GM12878 (cell line): ENCODE results near the gene ECI1. TPM values are rescaled to one million over a fixed set of nuclear protein-coding genes. Genes with fewer than 3 reads are reported as not detected.

Experiments
- ATAC-seq: fragments of 200-7000 bp; cut with Tn5 transposase; 3 replicates; pipeline ENCODE4 v1.9.1; 2020; ENCODE audit warnings: mild to moderate bottlenecking, moderate library complexity
- BruUV-seq: library from RNA; stranded (reverse); fragments of 400-500 nt; replicated peaks from 2 replicates; lab custom pipeline; 2021; lab: Mats Ljungman, UMichigan
- CTCF ChIA-PET: fragments of 300-600 bp; sonication (Branson Sonifier 250); formaldehyde crosslinking; extraction: SDS; loops from one replicate; lab custom pipeline; 2021; ENCODE audit warnings: inconsistent platforms; lab: Yijun Ruan, JAX
- POLR2A ChIA-PET: fragments of 350-600 bp; formaldehyde crosslinking; extraction: SDS; loops from one replicate; lab custom pipeline; 2021; ENCODE audit warnings: inconsistent platforms; lab: Charles Lee
- RAD21 ChIA-PET: fragments of 300-600 bp; sonication (Branson Sonifier 250); formaldehyde crosslinking; loops from one replicate; lab custom pipeline; 2023; ENCODE audit warnings: antibody characterized with exemption; ENCODE audit not compliant: unreplicated experiment; lab: Charles Lee
- SMC1A ChIA-PET: fragments of 300-600 bp; sonication (Branson Sonifier 250); formaldehyde crosslinking; loops from one replicate; lab custom pipeline; 2023; ENCODE audit not compliant: unreplicated experiment, uncharacterized antibody; lab: Charles Lee
- DNase-seq: peaks from one replicate; pipeline ENCODE4 v3.0.0-alpha.2; 2011; ENCODE audit warnings: low read depth, low spot score
- FAIRE-seq: peaks from 3 replicates; lab custom pipeline; 2011; peaks lifted over from hg19 to GRCh38; lab: Jason Lieb, UNC
- H2AFZ ChIP-seq: 2 replicates; pipeline ENCODE4 v1.6.0; 2011; ENCODE audit warnings: low read depth, low read length, control low read depth; ENCODE audit not compliant: control insufficient read depth
- H3K27ac ChIP-seq: 2 replicates; pipeline ENCODE4 v1.5.1; 2011; ENCODE audit warnings: control low read depth; ENCODE audit not compliant: control insufficient read depth, insufficient read depth
- H3K27me3 ChIP-seq, 2 experiments: replicated peaks in 1 of 2; 2 replicates each; pipeline versions ENCODE4 v1.6.0 to v1.6.1; 2011; ENCODE audit warnings: low read length in 1 of 2; ENCODE audit not compliant: control insufficient read depth in 2 of 2, insufficient read depth in 2 of 2
- H3K36me3 ChIP-seq, 2 experiments: 2 replicates each; pipeline ENCODE4 v1.5.1; 2011; ENCODE audit warnings: low read length in 1 of 2; ENCODE audit not compliant: control insufficient read depth in 2 of 2, insufficient read depth in 2 of 2
- H3K4me1 ChIP-seq: 2 replicates; pipeline ENCODE4 v1.6.1; 2011; ENCODE audit warnings: mild to moderate bottlenecking, low read length, moderate library complexity, mixed read lengths; ENCODE audit not compliant: control insufficient read depth, insufficient read depth
- H3K4me2 ChIP-seq: 2 replicates; pipeline ENCODE4 v1.6.0; 2011; ENCODE audit warnings: control low read depth; ENCODE audit not compliant: control insufficient read depth, insufficient read depth
- H3K4me3 ChIP-seq: fragments of 200-600 bp; sonication (generic); 2 replicates; pipeline ENCODE4 v1.5.1; 2016
- H3K79me2 ChIP-seq: 2 replicates; pipeline ENCODE4 v1.6.0; 2011; ENCODE audit warnings: low read length; ENCODE audit not compliant: control insufficient read depth, insufficient read depth
- H3K9ac ChIP-seq: 2 replicates; pipeline ENCODE4 v1.8.0; 2011; ENCODE audit warnings: low read length, control low read depth, mixed read lengths; ENCODE audit not compliant: control insufficient read depth, insufficient read depth
- H3K9me3 ChIP-seq: replicated peaks from 3 replicates; pipeline ENCODE4 v1.5.1; 2011; ENCODE audit warnings: mild to moderate bottlenecking, low read length; ENCODE audit not compliant: control insufficient read depth, insufficient read depth
- H4K20me1 ChIP-seq: 2 replicates; pipeline ENCODE4 v1.6.0; 2011; ENCODE audit not compliant: control insufficient read depth, insufficient read depth
- IKZF2 ChIP-seq, 2 experiments: fragments of 450-650 bp; IDR thresholded peaks; 2 replicates each; pipeline ENCODE4 v1.6.1; 2017; ENCODE audit warnings: mild to moderate bottlenecking in 2 of 2, moderate library complexity in 2 of 2
- LARP7 ChIP-seq: fragments of 450-650 bp; IDR thresholded peaks from 2 replicates; pipeline ENCODE4 v1.6.1; 2017; ENCODE audit warnings: mild to moderate bottlenecking
- POLR2AphosphoS2 ChIP-seq: IDR thresholded peaks from 2 replicates; pipeline ENCODE4 v1.6.1; 2011; ENCODE audit warnings: low read depth, mild to moderate bottlenecking, low read length, improper control_type of control experiment, moderate library complexity
- STAT3 ChIP-seq: IDR thresholded peaks from 2 replicates; pipeline ENCODE4 v1.6.1; 2011; ENCODE audit warnings: low read depth, low read length, improper control_type of control experiment
- ZNF274 ChIP-seq: IDR thresholded peaks from one replicate; pipeline ENCODE4 v1.8.0; 2011; ENCODE audit not compliant: insufficient read length, insufficient read depth
- WGBS: methylation state at CpG from one replicate; pipeline ENCODE4 v1.1.6; 2016; ENCODE audit warnings: low lambda C conversion rate; ENCODE audit not compliant: insufficient replicate concordance, insufficient coverage; ENCODE audit errors: missing lambda C conversion rate; 5-methylcytosine and 5-hydroxymethylcytosine counted together
- in situ Hi-C: fragments of 300-500 bp; cut with MboI; formaldehyde crosslinking; loops from 9 replicates; pipeline ENCODE4 v1.14.3; 2018; ENCODE audit warnings: mixed read lengths
- intact Hi-C: fragments of 100-400 bp; cut with micrococcal nuclease; formaldehyde crosslinking; loops from one replicate; pipeline ENCODE4 v1.14.2; 2022; ENCODE audit not compliant: unreplicated experiment
- polyA plus RNA-seq, 11 experiments: library from polyadenylated mRNA; depleted of rRNA in 4 of 11; unstranded in 6 of 11; stranded (reverse) in 5 of 11; fragments of >200 nt; fragmentation: Nextera tagmentation in 4 of 11; fragmentation: Illumina TruSeq in 1 of 11; extraction: Ambion mirVana in 4 of 11; extraction: Trizol in 1 of 11; gene quantifications; 1 replicate in 1 of 11; 2 replicates in 10 of 11; pipeline versions ENCODE4 v1.2.1 to v1.2.3, GENCODE V29; 2011 to 2016; ENCODE audit warnings: inconsistent platforms in 2 of 11, missing spikeins in 2 of 11, low read depth in 1 of 11
- total RNA-seq, 4 experiments: library from RNA; depleted of rRNA in 3 of 4; stranded (reverse); fragments of >200 nt in 3 of 4; fragmentation: Illumina TruSeq in 1 of 4; extraction: Trizol in 1 of 4; gene quantifications; 2 replicates each; pipeline versions ENCODE4 v1.2.1 to v1.2.3, GENCODE V29; 2013 to 2021
- TF ChIP-seq, protein P1 (sequence below): fragments of 450-650 bp; IDR thresholded peaks from 2 replicates; pipeline ENCODE4 v1.6.1; 2017; ENCODE audit warnings: mild to moderate bottlenecking, low read depth, inconsistent platforms; ENCODE audit not compliant: poor library complexity, severe bottlenecking

The ECI1 gene
- total and polyA plus RNA-seq, 10 of the 15 experiments (the other 5 are each of a cell fraction or from before 2014, with no cell fraction given) = 2.2 to 82.1 (median 24.8) TPM

- no TSS peak for BruUV-seq
- H3K36me3 ChIP-seq = no peaks in the 10 kb centered on the region
- POLR2A ChIA-PET = no interaction called here
- SMC1A ChIA-PET = no interaction called here
- CTCF ChIA-PET = no interaction called here
- in situ Hi-C loops (no loop called here), intact Hi-C loops (no loop called here)
- TF ChIP-seq LARP7 = no peak
- TF ChIP-seq IKZF2 (IDR thresholded peaks at IDR 0.05) = no peak
- no peak for TF ChIP-seq ZNF274
- no peak for TF ChIP-seq POLR2AphosphoS2
- TF ChIP-seq STAT3 = no peak
- TF ChIP-seq, protein P1, sequence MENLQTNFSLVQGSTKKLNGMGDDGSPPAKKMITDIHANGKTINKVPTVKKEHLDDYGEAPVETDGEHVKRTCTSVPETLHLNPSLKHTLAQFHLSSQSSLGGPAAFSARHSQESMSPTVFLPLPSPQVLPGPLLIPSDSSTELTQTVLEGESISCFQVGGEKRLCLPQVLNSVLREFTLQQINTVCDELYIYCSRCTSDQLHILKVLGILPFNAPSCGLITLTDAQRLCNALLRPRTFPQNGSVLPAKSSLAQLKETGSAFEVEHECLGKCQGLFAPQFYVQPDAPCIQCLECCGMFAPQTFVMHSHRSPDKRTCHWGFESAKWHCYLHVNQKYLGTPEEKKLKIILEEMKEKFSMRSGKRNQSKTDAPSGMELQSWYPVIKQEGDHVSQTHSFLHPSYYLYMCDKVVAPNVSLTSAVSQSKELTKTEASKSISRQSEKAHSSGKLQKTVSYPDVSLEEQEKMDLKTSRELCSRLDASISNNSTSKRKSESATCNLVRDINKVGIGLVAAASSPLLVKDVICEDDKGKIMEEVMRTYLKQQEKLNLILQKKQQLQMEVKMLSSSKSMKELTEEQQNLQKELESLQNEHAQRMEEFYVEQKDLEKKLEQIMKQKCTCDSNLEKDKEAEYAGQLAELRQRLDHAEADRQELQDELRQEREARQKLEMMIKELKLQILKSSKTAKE = no peak
- ATAC-seq (no peak), FAIRE-seq (no peak), DNase-seq (no peak)
- RAD21 ChIA-PET = interaction anchor here (0.6 kb wide), 1 partner anchor 13 kb away, joined by 3 read pairs; no protein-coding TSS in a partner anchor
- no peak overlapping the region for H3K4me2 ChIP-seq
- no peaks in the 10 kb centered on the region for H3K4me1 ChIP-seq
- H3K27me3 ChIP-seq = no peaks in the 10 kb centered on the region
- no peak overlapping the region for H3K27ac ChIP-seq
- H4K20me1 ChIP-seq = no peaks in the 10 kb centered on the region
- H3K4me3 ChIP-seq = no peak overlapping the region
- no peak overlapping the region for H3K9ac ChIP-seq
- no peaks in the 10 kb centered on the region for H3K9me3 ChIP-seq
- WGBS = 80% methylated on average over 26 of the region's 26 CpGs
- H2AFZ ChIP-seq = no peak overlapping the region
- no peaks in the 10 kb centered on the region for H3K79me2 ChIP-seq
Observed at GRCh38 chr16:2276368-2277195, 25.2 kb upstream of the ECI1 start.
